HepG2 (cell line): Measurements from ENCODE around the gene DCDC2. TPM values are rescaled to one million over a fixed set of nuclear protein-coding genes. Genes with fewer than 3 reads are reported as not detected.
A peak's percentile ranks its signal among the peaks of the same experiment; 100 is the strongest.

Experiments
- BCL6 ChIP-seq: IDR thresholded peaks from 2 replicates; pipeline ENCODE4 v1.6.1; 2016; ENCODE audit warnings: missing genetic modification reagents, missing compliant biosample characterization
- EHMT2 ChIP-seq: fragments of 200-600 bp; sonication (generic); IDR thresholded peaks from 2 replicates; pipeline ENCODE4 v1.7.0; 2017; ENCODE audit warnings: antibody characterized with exemption, low read depth, low read length, borderline replicate concordance
- ERF ChIP-seq: IDR thresholded peaks from 2 replicates; pipeline ENCODE4 v1.6.1; 2018; ENCODE audit warnings: missing biosample characterization, missing genetic modification reagents
- FOXO1 ChIP-seq: sonication (generic); formaldehyde crosslinking; IDR thresholded peaks from 2 replicates; pipeline ENCODE4 v1.4.0; 2020; ENCODE audit warnings: missing genetic modification reagents
- GFI1 ChIP-seq: sonication (generic); formaldehyde crosslinking; IDR thresholded peaks from 2 replicates; pipeline ENCODE4 v1.5.0; 2020; ENCODE audit warnings: missing genetic modification reagents, mild to moderate bottlenecking, borderline replicate concordance
- HDAC1 ChIP-seq: sonication (generic); formaldehyde crosslinking; IDR thresholded peaks from 2 replicates; pipeline ENCODE4 v1.5.1; 2020; ENCODE audit warnings: mild to moderate bottlenecking, missing genetic modification reagents
- HNRNPK ChIP-seq: fragments of 200-400 bp; formaldehyde crosslinking; IDR thresholded peaks from 2 replicates; pipeline ENCODE4 v1.6.1; 2018; ENCODE audit warnings: low read length, low read depth, moderate library complexity, mild to moderate bottlenecking; ENCODE audit not compliant: poor library complexity, severe bottlenecking
- KLF12 ChIP-seq: sonication (generic); formaldehyde crosslinking; IDR thresholded peaks from 2 replicates; pipeline ENCODE4 v1.4.0; 2020; ENCODE audit warnings: missing genetic modification reagents, borderline replicate concordance
- KMT2B ChIP-seq: IDR thresholded peaks from 2 replicates; pipeline ENCODE4 v1.6.1; 2016; ENCODE audit warnings: missing genetic modification reagents, missing compliant biosample characterization
- MED1 ChIP-seq: sonication (generic); formaldehyde crosslinking; IDR thresholded peaks from 2 replicates; pipeline ENCODE4 v1.4.0; 2020; ENCODE audit warnings: missing genetic modification reagents
- NFKB2 ChIP-seq: sonication (generic); formaldehyde crosslinking; IDR thresholded peaks from 2 replicates; pipeline ENCODE4 v1.4.0; 2020; ENCODE audit warnings: missing genetic modification reagents, borderline replicate concordance
- NKX3-1 ChIP-seq: sonication (generic); formaldehyde crosslinking; IDR thresholded peaks from 2 replicates; pipeline ENCODE4 v1.5.0; 2020; ENCODE audit warnings: missing genetic modification reagents
- PHF21A ChIP-seq: sonication (generic); formaldehyde crosslinking; IDR thresholded peaks from 2 replicates; pipeline ENCODE4 v1.5.0; 2020; ENCODE audit warnings: mild to moderate bottlenecking, missing genetic modification reagents
- TCF7L2 ChIP-seq: IDR thresholded peaks from 2 replicates; pipeline ENCODE4 v1.6.1; 2011; ENCODE audit warnings: mild to moderate bottlenecking, low read depth, low read length, moderate library complexity
- TRIM24 ChIP-seq: sonication (generic); formaldehyde crosslinking; IDR thresholded peaks from 2 replicates; pipeline ENCODE4 v1.8.0; 2022; ENCODE audit warnings: mild to moderate bottlenecking, missing genetic modification reagents
- YY1 ChIP-seq: IDR thresholded peaks from 2 replicates; pipeline ENCODE4 v1.6.1; 2011; ENCODE audit warnings: low read length, low read depth, moderate library complexity, mild to moderate bottlenecking; ENCODE audit not compliant: insufficient read depth, insufficient replicate concordance
- ZBTB42 ChIP-seq: sonication (generic); formaldehyde crosslinking; IDR thresholded peaks from 2 replicates; pipeline ENCODE4 v1.5.0; 2020; ENCODE audit warnings: mild to moderate bottlenecking, missing genetic modification reagents
- ZFP36L1 ChIP-seq: sonication (generic); formaldehyde crosslinking; IDR thresholded peaks from 2 replicates; pipeline ENCODE4 v1.8.0; 2022; ENCODE audit warnings: mild to moderate bottlenecking, missing genetic modification reagents, moderate library complexity
- ZKSCAN8 ChIP-seq: IDR thresholded peaks from 2 replicates; pipeline ENCODE4 v1.6.1; 2016; ENCODE audit warnings: borderline replicate concordance, missing genetic modification reagents, missing compliant biosample characterization
- ZNF253 ChIP-seq: sonication (generic); formaldehyde crosslinking; IDR thresholded peaks from 2 replicates; pipeline ENCODE4 v1.8.0; 2022; ENCODE audit warnings: mild to moderate bottlenecking, missing genetic modification reagents, borderline replicate concordance
- ZNF614 ChIP-seq: IDR thresholded peaks from 2 replicates; pipeline ENCODE4 v1.6.1; 2018; ENCODE audit warnings: missing biosample characterization, missing genetic modification reagents, inconsistent platforms, borderline replicate concordance
- ZNF816 ChIP-seq: sonication (generic); formaldehyde crosslinking; IDR thresholded peaks from 2 replicates; pipeline ENCODE4 v1.8.0; 2022; ENCODE audit warnings: missing genetic modification reagents, mild to moderate bottlenecking, borderline replicate concordance
- polyA plus RNA-seq, 8 experiments: library from polyadenylated mRNA; depleted of rRNA in 3 of 8; stranded (reverse) in 7 of 8; unstranded in 1 of 8; fragments of >200 nt; fragmentation: Illumina TruSeq in 4 of 8; extraction: Trizol in 4 of 8; gene quantifications; 2 replicates each; pipeline versions ENCODE4 v1.2.1 to v1.2.3, GENCODE V29; 2011 to 2016; ENCODE audit warnings: low read depth in 4 of 8, missing spikeins in 1 of 8, mixed read lengths in 1 of 8; ENCODE audit not compliant: insufficient read depth in 1 of 8
- total RNA-seq, 5 experiments: library from RNA; depleted of rRNA; stranded (reverse); fragments of >200 nt; fragmentation: Illumina TruSeq; extraction: Trizol; gene quantifications; 2 replicates each; pipeline ENCODE4 v1.2.3, GENCODE V29; 2016; ENCODE audit warnings: low read depth in 1 of 5
- TF ChIP-seq, protein P1 (sequence below): sonication (generic); formaldehyde crosslinking; conservative IDR thresholded peaks from 2 replicates; pipeline ENCODE4 v1.8.0; 2022; ENCODE audit warnings: low read depth, missing genetic modification reagents
- TF ChIP-seq, protein P2 (sequence below): IDR thresholded peaks from 2 replicates; pipeline ENCODE4 v1.4.0; 2020; ENCODE audit warnings: mild to moderate bottlenecking, missing genetic modification reagents
- TF ChIP-seq, protein P3 (sequence below): IDR thresholded peaks from 2 replicates; pipeline ENCODE4 v1.6.1; 2016; ENCODE audit warnings: low read depth

The DCDC2 gene
- total and polyA plus RNA-seq, 2 of the 13 experiments (the other 11 are each of a cell fraction or from before 2014, with no cell fraction given): 9.0 to 36.2 TPM

DNA sequence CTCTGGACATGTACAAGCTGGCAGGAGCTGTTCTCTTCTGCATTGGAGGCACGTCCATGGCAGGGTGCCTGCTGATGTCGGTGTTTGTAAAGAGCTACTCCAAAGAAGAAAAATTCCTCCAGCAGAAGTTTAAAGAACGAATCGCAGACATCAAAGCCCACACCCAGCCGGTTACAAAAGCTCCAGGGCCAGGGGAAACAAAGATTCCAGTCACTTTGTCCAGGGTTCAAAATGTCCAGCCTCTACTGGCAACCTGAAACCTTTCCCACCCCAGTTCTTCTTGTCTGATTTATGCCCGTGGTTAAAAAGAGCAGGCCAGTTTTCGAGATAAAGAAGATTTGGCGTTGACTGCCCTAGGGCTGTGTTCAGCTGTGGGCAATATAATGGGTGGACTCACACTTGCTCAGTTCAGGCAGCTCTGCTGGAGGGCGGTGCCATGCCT is 212.1 kb downstream of the DCDC2 start (continued):
- TF ChIP-seq, protein P1, sequence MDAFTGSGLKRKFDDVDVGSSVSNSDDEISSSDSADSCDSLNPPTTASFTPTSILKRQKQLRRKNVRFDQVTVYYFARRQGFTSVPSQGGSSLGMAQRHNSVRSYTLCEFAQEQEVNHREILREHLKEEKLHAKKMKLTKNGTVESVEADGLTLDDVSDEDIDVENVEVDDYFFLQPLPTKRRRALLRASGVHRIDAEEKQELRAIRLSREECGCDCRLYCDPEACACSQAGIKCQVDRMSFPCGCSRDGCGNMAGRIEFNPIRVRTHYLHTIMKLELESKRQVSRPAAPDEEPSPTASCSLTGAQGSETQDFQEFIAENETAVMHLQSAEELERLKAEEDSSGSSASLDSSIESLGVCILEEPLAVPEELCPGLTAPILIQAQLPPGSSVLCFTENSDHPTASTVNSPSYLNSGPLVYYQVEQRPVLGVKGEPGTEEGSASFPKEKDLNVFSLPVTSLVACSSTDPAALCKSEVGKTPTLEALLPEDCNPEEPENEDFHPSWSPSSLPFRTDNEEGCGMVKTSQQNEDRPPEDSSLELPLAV: no peak
- TF ChIP-seq ZKSCAN8 (CRISPR knock-in tag) (peak; percentile 67; the same call in 1 of the 2 replicates), ZNF253 (no peak), TCF7L2 (peak; percentile 89), TRIM24 (CRISPR knock-in tag) (no peak), YY1 (peak; percentile 58), ZFP36L1 (peak; percentile 76; the same call in 1 of the 2 replicates), PHF21A (CRISPR knock-in tag) (peak; percentile 51; the same call in 1 of the 2 replicates), ZBTB42 (CRISPR knock-in tag) (no peak), NKX3-1 (no peak), NFKB2 (CRISPR knock-in tag) (0 out of 2 replicates have a peak, but pooled peaks have one; percentile 40), HNRNPK (no peak), ZNF614 (CRISPR knock-in tag) (peak; percentile 77; the same call in 1 of the 2 replicates), HDAC1 (CRISPR knock-in tag) (peak; percentile 80), KMT2B (CRISPR knock-in tag) (no peak), ZNF816 (CRISPR knock-in tag) (0 out of 2 replicates have a peak, but pooled peaks have one; percentile 49), GFI1 (CRISPR knock-in tag) (peak; percentile 69; the same call in 1 of the 2 replicates), KLF12 (CRISPR knock-in tag) (no peak), BCL6 (CRISPR knock-in tag) (peak; percentile 81), FOXO1 (CRISPR knock-in tag) (peak; percentile 53; the same call in 1 of the 2 replicates), MED1 (CRISPR knock-in tag) (peak; percentile 61), EHMT2 (peak; percentile 78; the same call in 1 of the 2 replicates), ERF (CRISPR knock-in tag) (peak; percentile 68; the same call in 1 of the 2 replicates)
- TF ChIP-seq, protein P2, sequence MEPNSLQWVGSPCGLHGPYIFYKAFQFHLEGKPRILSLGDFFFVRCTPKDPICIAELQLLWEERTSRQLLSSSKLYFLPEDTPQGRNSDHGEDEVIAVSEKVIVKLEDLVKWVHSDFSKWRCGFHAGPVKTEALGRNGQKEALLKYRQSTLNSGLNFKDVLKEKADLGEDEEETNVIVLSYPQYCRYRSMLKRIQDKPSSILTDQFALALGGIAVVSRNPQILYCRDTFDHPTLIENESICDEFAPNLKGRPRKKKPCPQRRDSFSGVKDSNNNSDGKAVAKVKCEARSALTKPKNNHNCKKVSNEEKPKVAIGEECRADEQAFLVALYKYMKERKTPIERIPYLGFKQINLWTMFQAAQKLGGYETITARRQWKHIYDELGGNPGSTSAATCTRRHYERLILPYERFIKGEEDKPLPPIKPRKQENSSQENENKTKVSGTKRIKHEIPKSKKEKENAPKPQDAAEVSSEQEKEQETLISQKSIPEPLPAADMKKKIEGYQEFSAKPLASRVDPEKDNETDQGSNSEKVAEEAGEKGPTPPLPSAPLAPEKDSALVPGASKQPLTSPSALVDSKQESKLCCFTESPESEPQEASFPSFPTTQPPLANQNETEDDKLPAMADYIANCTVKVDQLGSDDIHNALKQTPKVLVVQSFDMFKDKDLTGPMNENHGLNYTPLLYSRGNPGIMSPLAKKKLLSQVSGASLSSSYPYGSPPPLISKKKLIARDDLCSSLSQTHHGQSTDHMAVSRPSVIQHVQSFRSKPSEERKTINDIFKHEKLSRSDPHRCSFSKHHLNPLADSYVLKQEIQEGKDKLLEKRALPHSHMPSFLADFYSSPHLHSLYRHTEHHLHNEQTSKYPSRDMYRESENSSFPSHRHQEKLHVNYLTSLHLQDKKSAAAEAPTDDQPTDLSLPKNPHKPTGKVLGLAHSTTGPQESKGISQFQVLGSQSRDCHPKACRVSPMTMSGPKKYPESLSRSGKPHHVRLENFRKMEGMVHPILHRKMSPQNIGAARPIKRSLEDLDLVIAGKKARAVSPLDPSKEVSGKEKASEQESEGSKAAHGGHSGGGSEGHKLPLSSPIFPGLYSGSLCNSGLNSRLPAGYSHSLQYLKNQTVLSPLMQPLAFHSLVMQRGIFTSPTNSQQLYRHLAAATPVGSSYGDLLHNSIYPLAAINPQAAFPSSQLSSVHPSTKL (CRISPR knock-in tag): peak; percentile 93
- TF ChIP-seq, protein P3, sequence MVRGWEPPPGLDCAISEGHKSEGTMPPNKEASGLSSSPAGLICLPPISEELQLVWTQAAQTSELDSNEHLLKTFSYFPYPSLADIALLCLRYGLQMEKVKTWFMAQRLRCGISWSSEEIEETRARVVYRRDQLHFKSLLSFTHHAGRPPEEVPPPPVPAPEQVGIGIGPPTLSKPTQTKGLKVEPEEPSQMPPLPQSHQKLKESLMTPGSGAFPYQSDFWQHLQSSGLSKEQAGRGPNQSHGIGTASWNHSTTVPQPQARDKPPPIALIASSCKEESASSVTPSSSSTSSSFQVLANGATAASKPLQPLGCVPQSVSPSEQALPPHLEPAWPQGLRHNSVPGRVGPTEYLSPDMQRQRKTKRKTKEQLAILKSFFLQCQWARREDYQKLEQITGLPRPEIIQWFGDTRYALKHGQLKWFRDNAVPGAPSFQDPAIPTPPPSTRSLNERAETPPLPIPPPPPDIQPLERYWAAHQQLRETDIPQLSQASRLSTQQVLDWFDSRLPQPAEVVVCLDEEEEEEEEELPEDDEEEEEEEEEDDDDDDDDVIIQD (CRISPR knock-in tag): peak; percentile 53; the same call in 1 of the 2 replicates
